ENCODE results near the gene BCL2L2.

- TF ChIP-seq ATF2 (IDR thresholded peaks at IDR 0.05; ENCODE audit: low read length) (no peak), RFX5 (IDR thresholded peaks at IDR 0.05; ENCODE audit: borderline replicate concordance, low read depth, low read length) (no peak), EZH2 (IDR thresholded peaks at IDR 0.05; ENCODE audit: low read depth, low read length, severe bottlenecking) (no peak)
Observed at GRCh38 chr14:23346693-23347405, 40.2 kb downstream of the BCL2L2 start.

Data from H1 (cell line).